Osteocyte (in vitro differentiated cells): ENCODE results near the gene NUDT6. TPM values are rescaled to one million over a fixed set of nuclear protein-coding genes. Genes with fewer than 3 reads are reported as not detected.
"Not testable (repeated sequence)": the region's sequence is repeated elsewhere in the genome, so short reads cannot be mapped to it uniquely, and the experiment has no call there.

Source experiments
- DNase-seq: peaks from one replicate; pipeline ENCODE4 v3.0.0; 2021; ENCODE audit warnings: mixed read lengths; ENCODE audit not compliant: unreplicated experiment; ENCODE audit errors: extremely low spot score
- H3K27ac Mint-ChIP-seq: one replicate; pipeline ENCODE4 v1.8.0; 2021; ENCODE audit warnings: mild to moderate bottlenecking, mixed read lengths; ENCODE audit not compliant: unreplicated experiment
- H3K27me3 Mint-ChIP-seq: one replicate; pipeline ENCODE4 v1.8.0; 2021; ENCODE audit warnings: mixed read lengths; ENCODE audit not compliant: unreplicated experiment
- H3K36me3 Mint-ChIP-seq: one replicate; pipeline ENCODE4 v1.8.0; 2021; ENCODE audit warnings: mixed read lengths; ENCODE audit not compliant: unreplicated experiment
- H3K4me1 Mint-ChIP-seq: one replicate; pipeline ENCODE4 v1.8.0; 2021; ENCODE audit warnings: mixed read lengths; ENCODE audit not compliant: unreplicated experiment
- H3K4me3 Mint-ChIP-seq: one replicate; pipeline ENCODE4 v1.8.0; 2021; ENCODE audit warnings: mild to moderate bottlenecking, moderate library complexity, mixed read lengths; ENCODE audit not compliant: unreplicated experiment
- H3K9me3 Mint-ChIP-seq: one replicate; pipeline ENCODE4 v1.8.0; 2021; ENCODE audit warnings: mixed read lengths; ENCODE audit not compliant: unreplicated experiment
- total RNA-seq: library from RNA; stranded (reverse); gene quantifications from 2 replicates; pipeline ENCODE4 v1.2.1, GENCODE V29; 2021
- TF ChIP-seq, protein P1 (sequence below): fragments of 200-600 bp; sonication (generic); IDR thresholded peaks from 2 replicates; pipeline ENCODE4 v1.5.0; 2021; ENCODE audit warnings: antibody characterized with exemption, mild to moderate bottlenecking, moderate library complexity

Gene NUDT6
- total RNA-seq, 1 donor from 2014 or later, result 4.8 TPM

DNA sequence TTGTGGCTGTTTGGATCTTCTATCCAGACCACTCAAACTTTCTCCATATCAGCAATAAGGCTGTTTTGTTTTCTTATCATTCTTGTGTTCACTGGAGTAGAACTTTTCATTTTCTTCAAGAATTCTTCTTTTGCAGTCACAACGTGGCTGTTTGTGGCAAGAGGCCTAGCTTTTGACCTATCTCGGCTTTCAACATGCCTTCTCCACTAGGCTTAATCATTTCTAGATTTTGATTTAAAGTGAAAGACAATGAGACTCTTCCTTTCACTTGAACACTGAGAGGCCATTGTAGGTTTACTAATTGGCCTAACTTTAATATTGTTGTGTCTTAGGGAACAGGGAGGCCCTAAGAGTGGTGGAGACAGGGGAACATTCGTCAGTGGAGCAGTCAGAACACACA is 76.6 kb downstream of the NUDT6 start:
- Mint-ChIP-seq H3K4me1 (peaks cover 27% of the 10 kb centered on the region), H3K4me3 (no peak overlapping the region), H3K27me3 (no peaks in the 10 kb centered on the region), H3K9me3 (peaks cover 6% of the 10 kb centered on the region), H3K27ac (no peak overlapping the region), H3K36me3 (peaks cover 24% of the 10 kb centered on the region)
- DNase-seq, result no peak
- TF ChIP-seq, protein P1, sequence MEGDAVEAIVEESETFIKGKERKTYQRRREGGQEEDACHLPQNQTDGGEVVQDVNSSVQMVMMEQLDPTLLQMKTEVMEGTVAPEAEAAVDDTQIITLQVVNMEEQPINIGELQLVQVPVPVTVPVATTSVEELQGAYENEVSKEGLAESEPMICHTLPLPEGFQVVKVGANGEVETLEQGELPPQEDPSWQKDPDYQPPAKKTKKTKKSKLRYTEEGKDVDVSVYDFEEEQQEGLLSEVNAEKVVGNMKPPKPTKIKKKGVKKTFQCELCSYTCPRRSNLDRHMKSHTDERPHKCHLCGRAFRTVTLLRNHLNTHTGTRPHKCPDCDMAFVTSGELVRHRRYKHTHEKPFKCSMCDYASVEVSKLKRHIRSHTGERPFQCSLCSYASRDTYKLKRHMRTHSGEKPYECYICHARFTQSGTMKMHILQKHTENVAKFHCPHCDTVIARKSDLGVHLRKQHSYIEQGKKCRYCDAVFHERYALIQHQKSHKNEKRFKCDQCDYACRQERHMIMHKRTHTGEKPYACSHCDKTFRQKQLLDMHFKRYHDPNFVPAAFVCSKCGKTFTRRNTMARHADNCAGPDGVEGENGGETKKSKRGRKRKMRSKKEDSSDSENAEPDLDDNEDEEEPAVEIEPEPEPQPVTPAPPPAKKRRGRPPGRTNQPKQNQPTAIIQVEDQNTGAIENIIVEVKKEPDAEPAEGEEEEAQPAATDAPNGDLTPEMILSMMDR, result no peak

DNA sequence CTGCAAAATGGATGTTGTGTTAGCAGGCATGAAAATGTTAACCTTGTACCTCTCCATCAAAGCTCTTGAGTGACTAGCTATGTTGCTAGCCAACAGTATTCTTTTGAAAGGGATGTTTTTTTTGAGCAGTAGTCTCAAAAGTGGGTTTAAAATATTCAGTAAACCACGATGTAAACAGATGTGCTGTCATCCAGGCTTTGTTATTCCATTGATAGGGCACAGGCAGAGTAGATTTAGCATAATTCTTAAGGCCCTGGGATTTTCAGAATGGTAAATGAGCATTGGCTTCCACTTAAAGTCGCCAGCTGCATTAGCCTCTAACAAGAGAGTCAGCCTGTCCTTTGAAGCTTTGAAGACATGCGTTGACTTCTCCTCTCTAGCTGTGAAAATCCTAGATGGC is 77.3 kb downstream of the NUDT6 start:
- peaks cover 29% of the 10 kb centered on the region for H3K4me1 Mint-ChIP-seq
- H3K9me3 Mint-ChIP-seq, result peaks cover 6% of the 10 kb centered on the region
- no peak overlapping the region for H3K27ac Mint-ChIP-seq
- H3K4me3 Mint-ChIP-seq, result no peak overlapping the region
- peaks cover 28% of the 10 kb centered on the region for H3K36me3 Mint-ChIP-seq
- TF ChIP-seq, protein P1, result no peak
- no peak for DNase-seq
- no peaks in the 10 kb centered on the region for H3K27me3 Mint-ChIP-seq

GRCh38 chr4:122844391-122844790 is 78.0 kb downstream of the NUDT6 start:
- Mint-ChIP-seq H3K27ac (peak overlapping the region; percentile 52), H3K36me3 (peaks cover 35% of the 10 kb centered on the region), H3K4me1 (peaks cover 29% of the 10 kb centered on the region)
- not testable (repeated sequence) for H3K27me3 Mint-ChIP-seq, H3K9me3 Mint-ChIP-seq, H3K4me3 Mint-ChIP-seq, DNase-seq

GRCh38 chr4:122842984-122843531 is 79.3 kb downstream of the NUDT6 start:
- TF ChIP-seq, protein P1, result no peak
- Mint-ChIP-seq H3K36me3 (peaks cover 33% of the 10 kb centered on the region), H3K4me1 (peaks cover 29% of the 10 kb centered on the region), H3K4me3 (no peak overlapping the region), H3K9me3 (peaks cover 6% of the 10 kb centered on the region), H3K27me3 (no peaks in the 10 kb centered on the region), H3K27ac (no peak overlapping the region)
- no peak for DNase-seq

Other genes with a start within 250 kb of the NUDT6 start
- gene BBS12, start 189.9 kb downstream of the NUDT6 start, total RNA-seq, result 3.3 and 3.6 TPM in 2 replicates
- gene FGF2, start 95.8 kb downstream of the NUDT6 start, total RNA-seq, result 29.2 and 33.4 TPM in 2 replicates